Measurements from ENCODE around the gene PRPF8.
"Not testable (repeated sequence)": the region's sequence is repeated elsewhere in the genome, so short reads cannot be mapped to it uniquely, and the experiment has no call there.

PRPF8 gene

DNA sequence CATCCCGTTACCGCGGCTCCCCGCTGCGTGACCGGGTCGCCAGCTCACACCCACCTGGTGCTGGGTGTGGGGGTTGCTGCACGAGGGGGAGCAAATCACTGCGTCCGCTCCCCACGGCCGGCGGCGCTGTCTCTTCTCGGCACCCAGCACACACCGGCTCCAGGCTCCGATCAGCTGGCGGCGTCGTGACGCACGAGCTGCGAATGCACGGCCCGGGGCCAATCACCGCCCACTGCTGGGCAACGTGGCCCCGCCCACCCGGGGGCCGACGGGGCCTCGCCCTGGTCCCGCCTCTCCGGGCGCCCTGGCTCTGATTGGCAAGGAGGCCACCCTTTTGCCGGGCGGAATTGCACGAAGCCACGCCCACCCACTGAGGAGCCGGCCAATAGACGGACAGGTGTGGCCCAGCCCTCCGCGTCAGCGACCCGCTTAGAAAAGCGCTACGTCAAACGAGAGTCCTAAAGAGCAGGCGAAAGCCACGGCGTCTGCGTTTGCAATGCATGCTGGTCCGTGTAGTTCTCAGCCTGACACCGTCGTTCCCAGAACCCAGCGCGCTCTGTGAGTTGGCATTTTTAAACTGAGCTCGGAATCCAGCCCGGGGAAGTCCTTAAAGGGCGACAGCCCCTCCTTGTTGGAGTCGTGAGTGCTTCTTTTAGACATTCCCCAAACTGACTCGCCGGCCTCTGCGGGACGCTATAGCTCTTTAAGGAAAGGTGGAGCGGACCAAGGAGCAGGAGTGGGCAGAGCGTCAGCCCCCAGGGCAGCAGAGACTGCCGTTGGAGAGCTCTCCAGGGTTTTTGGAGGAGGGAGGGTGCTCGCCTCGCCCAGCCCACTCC lies 31.6 kb upstream of the PRPF8 start:
- DNase-seq (ENCODE audit: low read depth): peak; percentile 100

DNA sequence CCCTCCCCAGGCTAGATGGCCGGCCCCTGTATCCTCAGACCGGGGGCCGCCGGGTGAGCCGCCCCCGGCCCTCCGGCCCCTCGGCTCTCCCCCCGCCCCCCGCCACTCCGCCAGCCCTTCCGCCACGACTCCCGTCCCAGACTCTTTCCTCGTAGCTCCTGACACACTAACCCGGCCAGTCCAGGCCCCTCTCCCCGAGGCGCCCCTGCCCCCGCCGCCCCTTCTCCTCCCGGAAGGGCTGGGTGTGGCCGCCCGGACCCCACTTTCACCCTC lies 31.1 kb upstream of the PRPF8 start:
- no peak for DNase-seq (ENCODE audit: low read depth)

GRCh38 chr17:1714980-1715802 lies 30.5 kb upstream of the PRPF8 start:
- no peak for DNase-seq (ENCODE audit: low read depth)

GRCh38 chr17:1714427-1714979 lies 29.8 kb upstream of the PRPF8 start:
- DNase-seq (ENCODE audit: low read depth): no peak

- no peak for DNase-seq (ENCODE audit: low read depth)
Measured at GRCh38 chr17:1713878-1714426, 29.3 kb upstream of the PRPF8 start.

- DNase-seq (ENCODE audit: low read depth): no peak
Measured at GRCh38 chr17:1713160-1713877, 28.7 kb upstream of the PRPF8 start.

- DNase-seq (ENCODE audit: low read depth): no peak
Measured at GRCh38 chr17:1712271-1712670, 27.6 kb upstream of the PRPF8 start.

- no peak for DNase-seq (ENCODE audit: low read depth)
Measured at GRCh38 chr17:1711804-1712203, 27.1 kb upstream of the PRPF8 start.

DNA sequence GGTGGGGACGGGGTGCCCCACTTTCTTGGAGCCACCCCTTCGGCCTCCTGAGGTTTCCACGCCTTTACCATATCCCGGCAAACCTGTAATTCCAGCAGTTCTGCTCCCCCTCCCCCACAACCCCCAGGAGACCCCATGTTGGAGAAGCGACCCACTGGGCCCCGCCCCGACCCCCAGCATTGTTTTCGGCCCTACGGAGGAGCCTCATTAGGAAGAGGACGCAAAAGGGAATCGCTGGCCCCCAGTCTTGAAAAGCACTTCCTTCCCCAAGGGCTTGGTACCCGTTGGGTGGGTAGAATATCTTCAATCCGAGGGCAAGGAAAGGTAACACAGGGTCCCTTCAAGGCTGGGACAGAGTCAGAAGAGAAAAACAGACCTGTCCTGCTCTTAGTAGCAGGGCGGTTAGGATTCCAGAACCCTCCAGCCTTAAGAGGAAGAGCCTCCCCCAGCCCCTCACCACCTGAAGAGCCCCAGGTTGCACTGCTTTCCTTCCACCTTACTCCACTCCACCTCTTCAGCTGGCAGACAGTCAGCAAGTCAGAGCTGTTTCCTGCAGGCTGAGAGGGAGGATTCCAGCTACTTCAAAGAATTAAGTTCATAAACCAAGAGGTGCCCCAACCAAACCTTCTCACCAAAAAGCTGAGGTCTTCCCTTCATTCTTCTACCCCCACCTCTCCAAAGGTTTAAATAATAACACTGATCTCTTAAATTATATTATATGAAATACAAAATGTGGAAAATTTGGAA lies 26.3 kb upstream of the PRPF8 start:
- DNase-seq (ENCODE audit: low read depth): no peak

- DNase-seq (ENCODE audit: low read depth): no peak
Measured at GRCh38 chr17:1709971-1710806, 25.5 kb upstream of the PRPF8 start, which contains the start of gene TLCD2. Gene TLCD2 (minus strand): TSS chr17:1710377. CDS start chr17:1710242, 135 bp downstream.

GRCh38 chr17:1709403-1709951 lies 24.8 kb upstream of the PRPF8 start:
- no peak for DNase-seq (ENCODE audit: low read depth)

DNA sequence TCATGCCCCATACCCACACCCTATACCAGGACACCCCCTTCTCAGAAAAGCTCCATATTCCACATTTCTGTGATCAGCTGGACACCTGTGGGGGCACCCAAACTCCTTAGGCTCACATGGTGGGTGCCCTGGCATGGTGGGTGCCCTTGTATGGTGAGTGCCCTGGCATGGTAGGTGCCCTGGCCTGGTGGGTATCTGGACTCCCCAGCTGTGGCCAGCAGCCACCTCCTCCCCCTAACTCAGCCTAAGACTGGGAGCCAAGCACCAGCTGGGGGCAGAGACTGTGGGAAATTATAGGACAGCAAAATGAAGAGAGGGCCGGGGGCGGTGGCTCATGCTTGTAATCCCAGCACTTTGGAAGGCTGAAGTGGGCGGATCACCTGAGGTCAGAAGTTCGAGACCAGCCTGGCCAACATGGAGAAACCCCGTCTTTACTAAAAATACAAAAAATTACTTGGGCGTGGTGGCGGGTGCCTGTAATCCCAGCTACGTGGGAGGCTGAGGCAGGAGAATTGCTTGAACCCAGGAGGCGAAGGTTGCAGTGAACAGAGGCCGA lies 24.2 kb upstream of the PRPF8 start:
- DNase-seq (ENCODE audit: low read depth): not testable (repeated sequence)

- DNase-seq (ENCODE audit: low read depth): no peak
Measured at GRCh38 chr17:1707107-1707506, 22.4 kb upstream of the PRPF8 start.

GRCh38 chr17:1705004-1705403 lies 20.3 kb upstream of the PRPF8 start:
- no peak for DNase-seq (ENCODE audit: low read depth)

DNA sequence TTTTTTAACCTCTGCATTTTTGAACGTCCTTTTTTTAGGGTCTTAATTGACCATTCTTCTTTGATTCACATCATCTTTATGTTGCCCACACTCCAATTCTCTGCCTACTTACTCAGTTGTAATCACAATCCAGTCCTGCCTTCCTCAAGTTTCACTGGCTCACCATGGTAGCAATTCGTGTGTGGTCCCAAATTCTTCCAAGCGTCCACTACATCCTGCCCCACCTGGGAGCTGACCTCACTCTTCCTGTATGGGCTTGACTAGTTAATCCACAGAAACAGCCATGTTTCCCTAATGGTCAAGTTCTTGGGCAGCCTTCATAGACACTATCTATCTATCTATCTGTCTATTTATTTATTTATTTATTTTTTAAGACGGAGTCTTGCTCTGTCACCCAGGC lies 18.4 kb upstream of the PRPF8 start:
- DNase-seq (ENCODE audit: low read depth): no peak

DNA sequence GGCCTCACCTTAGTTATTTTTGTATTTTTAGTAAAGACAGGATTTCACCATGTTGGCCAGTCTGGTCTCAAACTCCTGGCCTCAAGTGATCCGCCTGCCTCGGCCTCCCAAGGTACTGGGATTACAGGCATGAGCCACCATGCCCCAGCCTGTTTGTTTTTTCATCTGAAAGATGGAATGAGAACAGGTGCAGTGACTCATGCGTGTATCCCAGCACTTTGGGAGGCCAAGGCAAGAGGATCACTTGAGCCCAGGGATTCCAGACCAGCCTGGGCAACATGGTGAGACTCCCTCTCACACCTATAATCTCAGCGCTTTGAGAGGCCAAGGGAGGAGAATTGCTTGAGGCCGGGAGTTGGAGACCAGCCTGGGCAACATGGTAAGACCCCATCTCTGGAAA lies 15.2 kb upstream of the PRPF8 start:
- DNase-seq (ENCODE audit: low read depth): not testable (repeated sequence)

- DNase-seq (ENCODE audit: low read depth): no peak
Measured at GRCh38 chr17:1697681-1698080, 13.0 kb upstream of the PRPF8 start.

GRCh38 chr17:1695365-1695764 lies 10.7 kb upstream of the PRPF8 start:
- no peak for DNase-seq (ENCODE audit: low read depth)

DNA sequence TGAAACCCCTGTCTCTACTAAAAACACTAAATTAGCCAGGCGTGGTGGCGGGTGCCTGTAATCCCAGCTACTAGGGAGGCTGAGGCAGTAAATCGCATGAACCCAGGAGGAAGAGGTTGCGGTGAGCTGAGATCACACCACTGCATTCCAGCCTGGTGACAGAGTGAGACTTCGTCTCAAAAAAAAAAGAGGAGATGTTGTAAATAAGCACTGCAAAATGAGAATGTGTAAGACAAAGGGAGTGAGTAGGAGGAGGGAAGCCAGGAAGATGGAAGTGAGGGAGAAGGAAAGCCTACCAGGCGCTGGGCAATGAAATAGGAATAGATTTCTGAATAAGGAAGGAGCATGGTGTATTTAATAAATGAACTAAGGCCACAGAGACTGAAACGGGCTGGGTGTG lies 8.7 kb upstream of the PRPF8 start:
- DNase-seq (ENCODE audit: low read depth): no peak
